Esophagus muscularis mucosa (tissue), 3 donors: ENCODE results near the gene TWF2.

ENCODE experiments used
- POLR2A ChIP-seq: fragments of 450-650 bp; IDR thresholded peaks from one replicate; pipeline ENCODE4 v1.6.1; 2017; ENCODE audit warnings: antibody characterized with exemption, moderate library complexity, mild to moderate bottlenecking, low read depth
- TF ChIP-seq, protein P1 (sequence below), 3 experiments: fragments of 200-600 bp in 2 of 3; fragments of 450-650 bp in 1 of 3; sonication (generic) in 2 of 3; IDR thresholded peaks; one replicate each; pipeline ENCODE4 v1.5.1; 2017 to 2019; ENCODE audit warnings: antibody characterized with exemption in 3 of 3, mild to moderate bottlenecking in 2 of 3, moderate library complexity in 1 of 3

DNA sequence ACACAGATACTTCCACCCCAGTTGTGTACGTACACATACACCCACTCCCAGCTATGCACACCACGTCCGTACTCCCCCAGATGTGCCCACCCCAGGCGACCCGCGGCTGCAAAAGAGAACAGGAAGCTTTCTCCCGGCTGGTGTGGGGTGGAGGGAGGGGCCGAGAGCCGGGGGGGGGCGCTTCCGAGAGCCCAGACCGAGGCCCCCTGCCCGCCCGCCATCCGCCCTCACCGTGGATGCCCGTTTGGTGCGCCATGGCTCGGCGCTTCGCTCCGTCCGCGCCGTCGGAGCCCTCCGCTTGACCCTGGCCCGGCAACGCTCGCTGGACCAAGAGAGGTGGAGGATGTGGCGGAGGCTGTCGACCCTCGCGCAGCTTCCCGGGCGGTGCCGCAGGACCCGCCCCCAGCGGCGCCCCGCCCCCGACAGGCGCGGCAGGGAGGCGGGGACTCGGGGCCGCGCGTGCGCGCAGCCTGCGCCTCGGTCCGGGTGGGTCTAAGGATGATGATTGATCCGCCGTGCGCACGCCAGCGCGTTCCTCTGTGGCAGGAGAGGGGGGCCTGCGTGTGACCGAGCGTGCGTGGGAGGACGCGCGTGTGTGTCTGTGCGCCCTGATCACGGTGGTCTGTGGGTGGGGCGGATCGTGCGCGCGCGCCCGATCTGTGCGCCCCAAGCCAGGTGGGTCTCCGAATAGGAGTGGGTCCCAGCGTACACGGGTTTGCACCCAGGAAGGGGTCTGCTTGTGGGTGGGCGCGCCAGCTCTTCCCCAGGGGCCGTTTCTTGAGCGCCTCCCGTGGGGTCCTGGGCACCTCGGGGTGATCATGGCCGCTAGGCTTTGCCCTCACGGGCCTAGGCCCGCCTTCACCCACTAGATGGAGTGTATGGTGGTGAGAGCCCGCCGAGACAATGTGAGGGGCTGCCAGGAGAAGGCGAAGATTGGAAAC is at the start of gene TWF2:
- TF ChIP-seq, protein P1, sequence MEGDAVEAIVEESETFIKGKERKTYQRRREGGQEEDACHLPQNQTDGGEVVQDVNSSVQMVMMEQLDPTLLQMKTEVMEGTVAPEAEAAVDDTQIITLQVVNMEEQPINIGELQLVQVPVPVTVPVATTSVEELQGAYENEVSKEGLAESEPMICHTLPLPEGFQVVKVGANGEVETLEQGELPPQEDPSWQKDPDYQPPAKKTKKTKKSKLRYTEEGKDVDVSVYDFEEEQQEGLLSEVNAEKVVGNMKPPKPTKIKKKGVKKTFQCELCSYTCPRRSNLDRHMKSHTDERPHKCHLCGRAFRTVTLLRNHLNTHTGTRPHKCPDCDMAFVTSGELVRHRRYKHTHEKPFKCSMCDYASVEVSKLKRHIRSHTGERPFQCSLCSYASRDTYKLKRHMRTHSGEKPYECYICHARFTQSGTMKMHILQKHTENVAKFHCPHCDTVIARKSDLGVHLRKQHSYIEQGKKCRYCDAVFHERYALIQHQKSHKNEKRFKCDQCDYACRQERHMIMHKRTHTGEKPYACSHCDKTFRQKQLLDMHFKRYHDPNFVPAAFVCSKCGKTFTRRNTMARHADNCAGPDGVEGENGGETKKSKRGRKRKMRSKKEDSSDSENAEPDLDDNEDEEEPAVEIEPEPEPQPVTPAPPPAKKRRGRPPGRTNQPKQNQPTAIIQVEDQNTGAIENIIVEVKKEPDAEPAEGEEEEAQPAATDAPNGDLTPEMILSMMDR (IDR thresholded peaks at IDR 0.05) = peak; percentile 42 to 55 (median 43)
- TF ChIP-seq POLR2A = peak; percentile 36
